ENCODE results near the gene PHAX.
"Not testable (repeated sequence)": the region's sequence is repeated elsewhere in the genome, so short reads cannot be mapped to it uniquely, and the experiment has no call there.

The PHAX gene

GRCh38 chr5:126656401-126657007 lies 55.8 kb downstream of the PHAX start:
- DNase-seq: no peak

- no peak for DNase-seq
Measured at GRCh38 chr5:126658561-126658960, 57.8 kb downstream of the PHAX start.

- DNase-seq: no peak
Measured at GRCh38 chr5:126659805-126660482, 59.2 kb downstream of the PHAX start.

GRCh38 chr5:126664586-126664985 lies 63.8 kb downstream of the PHAX start:
- no peak for DNase-seq

GRCh38 chr5:126670109-126670508 lies 69.4 kb downstream of the PHAX start:
- not testable (repeated sequence) for DNase-seq

GRCh38 chr5:126671681-126672080 lies 70.9 kb downstream of the PHAX start:
- not testable (repeated sequence) for DNase-seq

GRCh38 chr5:126673477-126673876 lies 72.7 kb downstream of the PHAX start:
- DNase-seq: no peak

GRCh38 chr5:126674145-126674544 lies 73.4 kb downstream of the PHAX start:
- DNase-seq: no peak

- DNase-seq: no peak
Measured at GRCh38 chr5:126675338-126675737, 74.6 kb downstream of the PHAX start.

- peak; percentile 31 for DNase-seq
Measured at GRCh38 chr5:126676195-126676624, 75.5 kb downstream of the PHAX start.
